Left lobe of liver (tissue), 2 donors: ENCODE data around the gene ZNF808. TPM values are rescaled to one million over a fixed set of nuclear protein-coding genes. Genes with fewer than 3 reads are reported as not detected.
"Not testable (repeated sequence)": the region's sequence is repeated elsewhere in the genome, so short reads cannot be mapped to it uniquely, and the experiment has no call there.

Experiments used
- ATAC-seq: fragments of 200-7000 bp; cut with Tn5 transposase; one replicate; pipeline ENCODE4 v1.9.1; 2020; ENCODE audit warnings: mild to moderate bottlenecking, moderate library complexity
- DNase-seq: peaks from one replicate; pipeline ENCODE4 v3.0.0-alpha.2; 2020; ENCODE audit warnings: low spot score
- total RNA-seq: library from RNA; stranded (reverse); gene quantifications from one replicate; pipeline ENCODE4 v1.2.1, GENCODE V29; 2021
- donor health status: DM: no; HTN: no; CAD: no; lungs with moderate emphysema.
- donor health status: DM: no; HTN: yes; CAD: no.

Gene ZNF808
- 6.2 TPM for total RNA-seq

- peak; percentile 98 for ATAC-seq
These were observed at the start of gene ZNF808 for GRCh38 chr19:52527134-52527955. ZNF808 (plus strand) TSS chr19:52527668; CDS start chr19:52543285, 15,617 bp downstream.

DNA sequence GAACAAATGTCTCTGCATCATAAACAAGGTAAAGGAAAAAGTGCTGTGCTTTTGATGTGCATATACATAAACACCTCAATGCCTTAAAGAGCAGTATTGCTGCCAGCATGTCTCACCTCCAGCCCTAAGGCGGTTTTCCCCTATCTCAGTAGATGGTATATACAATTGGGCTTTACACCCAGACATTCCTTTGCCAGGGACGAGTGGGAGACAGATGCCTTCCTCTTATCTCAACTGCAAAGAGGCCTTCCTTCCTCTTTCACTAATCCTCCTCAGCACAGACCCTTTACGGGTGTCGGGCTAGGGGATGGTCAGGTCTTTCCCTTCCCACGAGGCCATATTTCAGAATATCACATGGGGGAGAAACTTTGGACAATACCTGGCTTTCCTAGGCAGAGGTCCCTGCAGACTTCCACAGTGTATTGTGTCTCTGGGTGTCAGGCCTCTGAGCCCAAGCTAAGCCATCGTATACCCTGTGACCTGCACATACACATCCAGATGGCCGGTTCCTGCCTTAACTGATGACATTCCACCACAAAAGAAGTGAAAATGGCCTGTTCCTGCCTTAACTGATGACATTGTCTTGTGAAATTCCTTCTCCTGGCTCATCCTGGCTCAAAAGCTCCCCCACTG is 43.2 kb upstream of the ZNF808 start:
- not testable (repeated sequence) for ATAC-seq, DNase-seq

More at GRCh38 chr19:52527134-52527955, at the start of gene ZNF808:
- peak; percentile 96 for DNase-seq

DNA sequence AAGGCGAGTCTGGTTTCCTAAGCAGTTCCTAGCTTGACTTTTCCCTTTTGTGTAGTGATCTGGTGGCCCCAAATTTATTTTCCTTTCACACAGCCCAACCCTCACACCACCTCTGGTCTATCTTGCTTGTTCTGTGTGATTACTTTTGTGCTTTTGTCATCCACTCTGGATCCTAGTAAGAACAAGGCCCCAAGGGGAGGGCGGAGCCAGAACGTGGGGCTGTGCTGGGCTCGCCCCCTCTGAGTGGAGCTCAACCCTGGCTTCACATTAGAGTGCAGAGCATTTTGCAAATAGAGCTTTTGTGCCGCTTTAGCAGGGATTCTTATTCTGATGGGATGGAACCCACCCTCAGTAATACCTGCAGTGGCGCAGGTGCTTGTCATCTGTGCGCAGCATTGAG is 42.4 kb upstream of the ZNF808 start:
- ATAC-seq, DNase-seq: not testable (repeated sequence)

- not testable (repeated sequence) for ATAC-seq, DNase-seq
These were observed 41.8 kb upstream of the ZNF808 start for GRCh38 chr19:52485561-52486240.

DNA sequence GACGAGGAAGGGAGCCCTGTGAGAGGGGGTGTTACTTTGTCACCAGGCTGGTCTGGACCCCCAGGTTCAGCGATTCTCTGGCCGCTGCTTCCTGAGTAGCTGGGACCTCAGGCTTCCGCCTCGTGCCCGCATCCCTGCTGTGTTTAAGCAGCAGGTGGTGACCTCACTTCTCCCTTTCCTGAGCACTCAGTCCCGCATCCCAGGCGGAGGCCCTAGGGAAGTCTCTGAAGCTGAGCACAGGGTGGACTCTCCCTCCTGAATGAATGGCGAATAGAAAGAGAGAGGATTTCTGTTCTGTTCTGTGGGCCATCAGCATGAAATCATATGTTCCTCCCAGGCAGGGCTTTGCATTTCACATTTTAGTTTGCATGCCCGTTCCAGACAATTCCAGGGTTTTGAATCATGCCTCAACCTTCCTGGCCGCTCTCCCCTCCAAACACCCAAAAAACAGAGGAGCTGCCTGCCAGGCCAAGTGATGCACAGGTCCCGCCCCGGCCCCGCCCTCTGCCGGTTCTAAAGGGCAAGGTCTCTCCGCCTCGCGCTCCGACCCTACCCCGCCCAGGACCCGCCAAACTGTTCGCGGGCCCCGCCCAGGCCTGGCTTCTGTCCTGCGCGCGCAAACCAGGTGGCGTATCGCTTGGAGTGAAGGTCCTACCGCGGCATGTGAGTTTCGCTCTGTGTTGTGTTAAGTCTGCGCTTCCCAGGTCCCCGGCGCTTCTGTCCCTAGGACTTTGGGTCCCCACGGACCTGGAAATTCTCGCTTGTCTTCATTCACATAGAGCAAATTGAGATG is 35.1 kb upstream of the ZNF808 start:
- no peak for DNase-seq
- ATAC-seq, result no peak

- DNase-seq (no peak), ATAC-seq (peak; percentile 13)
These were observed 34.4 kb upstream of the ZNF808 start for GRCh38 chr19:52492994-52493470.

- ATAC-seq, result no peak
- DNase-seq, result no peak
These were observed 33.0 kb upstream of the ZNF808 start for GRCh38 chr19:52494518-52494917.

GRCh38 chr19:52498571-52498970 is 28.9 kb upstream of the ZNF808 start:
- no peak for ATAC-seq
- DNase-seq, result no peak

DNA sequence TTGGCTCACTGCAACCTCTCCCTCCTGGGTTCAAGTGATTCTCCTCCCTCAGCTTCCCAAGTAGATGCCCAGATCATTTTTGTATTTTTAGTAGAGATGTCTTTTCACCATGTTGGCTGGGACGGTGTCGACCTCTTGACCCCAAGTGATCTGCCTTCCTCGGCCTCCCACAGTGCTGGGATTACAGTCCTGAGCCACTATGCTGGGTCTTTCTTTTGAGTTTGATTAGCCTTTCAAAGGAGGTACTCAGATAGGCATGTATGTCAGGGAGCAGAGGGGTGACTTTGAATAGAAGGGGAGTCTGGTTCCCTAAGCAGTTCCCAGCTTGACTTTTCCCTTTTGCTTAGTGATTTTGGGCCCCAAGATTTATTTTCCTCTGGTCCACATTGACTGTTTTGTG is 27.0 kb upstream of the ZNF808 start:
- not testable (repeated sequence) for ATAC-seq, DNase-seq

- ATAC-seq, DNase-seq: not testable (repeated sequence)
These were observed 26.5 kb upstream of the ZNF808 start for GRCh38 chr19:52500991-52501390.

DNA sequence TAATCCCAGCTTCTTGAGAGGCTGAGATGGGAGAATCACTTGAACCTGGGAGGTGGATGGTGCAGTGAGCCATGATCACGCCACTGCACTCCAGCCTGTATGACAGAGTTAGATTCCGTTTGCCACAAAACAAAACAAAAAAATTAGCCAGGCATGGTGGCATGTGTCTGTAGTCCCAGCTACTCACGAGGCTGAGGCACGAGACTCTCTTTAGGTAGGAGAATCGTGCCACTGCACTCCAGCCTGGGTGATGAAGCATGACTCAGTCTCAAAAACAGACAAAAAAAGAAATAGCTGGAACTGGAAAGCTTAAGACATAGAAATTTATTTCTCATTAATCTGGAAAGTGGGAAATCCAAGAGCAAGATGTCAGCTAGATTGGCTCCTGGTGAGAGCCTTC is 20.2 kb upstream of the ZNF808 start:
- no peak for ATAC-seq
- DNase-seq, result no peak

DNA sequence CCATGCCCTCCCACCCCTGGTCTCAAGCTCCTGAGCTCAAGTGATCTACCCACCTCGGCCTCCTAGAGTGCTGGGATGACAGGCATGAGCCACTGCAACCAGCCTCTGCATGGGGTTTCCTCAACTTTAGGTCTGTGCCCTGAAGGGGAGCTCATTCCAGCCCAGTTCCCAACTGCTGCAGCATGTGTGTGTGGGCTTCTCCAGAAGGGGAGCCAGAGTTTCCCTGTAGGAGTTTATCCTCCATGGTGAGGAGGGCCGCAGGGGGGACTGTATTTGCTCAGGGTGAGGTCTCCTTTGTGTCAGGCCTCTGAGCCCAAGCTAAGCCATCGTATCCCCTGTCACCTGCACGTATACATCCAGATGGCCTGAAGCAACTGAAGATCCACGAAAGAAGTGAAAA is 11.3 kb upstream of the ZNF808 start:
- DNase-seq, result no peak
- ATAC-seq, result no peak

DNA sequence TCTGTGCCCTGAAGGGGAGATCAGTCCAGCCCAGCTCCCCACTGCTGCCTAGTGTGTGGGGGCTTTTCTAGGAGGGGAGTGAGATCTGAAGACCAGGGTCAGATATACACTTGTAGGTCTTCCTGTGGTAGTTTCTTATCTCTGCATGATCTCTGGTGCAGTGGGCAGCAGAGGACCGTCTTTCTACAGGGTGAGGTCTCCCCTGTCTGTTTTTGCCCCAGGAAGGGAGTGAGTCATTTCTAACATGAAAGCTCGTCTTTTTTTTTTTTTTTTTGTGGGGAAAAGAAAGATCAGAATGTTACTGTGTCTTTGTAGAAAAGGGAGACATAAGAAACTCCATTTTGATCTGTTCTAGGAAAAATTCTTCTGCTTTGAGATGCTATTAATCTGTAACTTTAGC is 8.8 kb upstream of the ZNF808 start:
- DNase-seq (no peak), ATAC-seq (no peak)

DNA sequence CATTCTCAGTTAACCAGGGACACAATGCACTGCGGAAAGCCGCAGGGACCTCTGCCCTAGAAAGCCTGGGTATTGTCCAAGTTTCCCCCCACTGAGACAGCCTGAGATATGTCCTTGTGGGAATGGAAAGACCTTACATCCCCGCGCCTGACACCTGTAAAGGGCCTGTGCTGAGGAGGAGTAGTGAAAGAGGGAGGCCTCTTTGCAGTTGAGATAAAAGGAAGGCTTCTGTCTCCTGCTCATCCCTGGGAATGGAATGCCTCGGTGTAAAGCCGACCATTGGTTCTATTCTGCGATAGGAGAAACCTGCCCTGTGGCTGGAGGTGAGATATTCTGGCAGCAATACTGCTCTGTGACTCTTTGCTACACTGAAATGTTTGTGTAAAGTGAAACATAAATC is 8.3 kb upstream of the ZNF808 start:
- not testable (repeated sequence) for DNase-seq, ATAC-seq

GRCh38 chr19:52520013-52520412 is 7.5 kb upstream of the ZNF808 start:
- DNase-seq, result no peak
- no peak for ATAC-seq

DNA sequence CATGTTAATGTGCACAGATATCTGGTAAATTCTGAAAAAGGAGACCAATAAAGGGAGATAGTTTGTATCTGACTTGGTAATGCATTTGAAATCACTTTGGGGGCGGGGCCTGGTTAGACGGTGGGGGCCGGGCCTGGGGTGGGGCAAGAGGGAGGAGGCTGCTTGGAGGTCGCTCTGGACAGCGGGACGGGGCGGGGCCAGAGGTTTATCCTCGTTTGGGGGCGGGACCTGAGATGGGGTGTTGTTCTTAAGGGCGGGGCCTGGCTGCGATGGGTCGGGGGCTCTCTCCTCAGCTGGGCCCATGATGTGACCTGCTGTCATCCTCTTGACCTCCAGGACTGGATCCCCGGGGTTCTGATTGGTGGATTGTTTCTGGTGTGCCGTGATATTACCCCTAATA is 4.9 kb upstream of the ZNF808 start:
- ATAC-seq (no peak), DNase-seq (no peak)

DNA sequence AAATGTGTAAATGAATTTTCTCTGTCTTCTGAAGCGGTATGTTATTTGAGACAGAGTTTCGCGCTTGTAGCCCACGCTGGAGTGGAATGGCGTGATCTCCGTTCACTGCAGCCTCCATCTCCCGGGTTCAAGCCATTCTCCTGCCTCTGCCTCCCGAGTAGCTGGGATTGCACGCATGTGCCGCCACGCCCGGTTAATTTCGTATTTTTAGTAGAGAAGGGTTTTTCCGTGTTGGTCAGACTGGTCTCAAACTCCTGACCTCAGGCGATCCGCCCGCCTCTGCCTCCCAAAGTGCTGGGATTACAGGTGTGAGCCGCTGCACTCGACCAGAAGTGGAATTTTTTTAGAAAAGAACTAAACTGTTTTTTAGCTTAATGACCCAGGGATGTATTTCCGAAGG is 3.4 kb upstream of the ZNF808 start:
- ATAC-seq (no peak), DNase-seq (no peak)

- peak; percentile 45 for DNase-seq
- ATAC-seq, result peak; percentile 33
These were observed 486 bp downstream of the ZNF808 start for GRCh38 chr19:52527956-52528351.

DNA sequence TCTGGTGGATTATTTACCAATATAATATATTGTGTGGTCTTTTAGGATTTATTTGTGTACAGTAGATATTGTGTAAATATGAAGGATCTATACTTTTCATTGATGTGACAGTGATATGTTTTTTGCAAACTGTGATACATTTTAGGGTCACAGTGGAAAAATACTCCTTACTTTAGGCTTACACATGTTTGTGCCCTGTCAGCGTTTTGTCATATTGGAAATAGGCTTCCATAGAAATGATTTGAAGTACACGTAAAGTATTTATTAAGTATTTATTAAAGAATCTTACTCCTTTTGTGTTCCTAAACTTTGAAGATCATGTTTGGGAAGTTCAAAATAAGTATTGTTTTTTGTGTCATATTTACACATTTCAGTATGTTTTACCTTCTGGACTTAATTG is 5.0 kb downstream of the ZNF808 start:
- DNase-seq (no peak), ATAC-seq (no peak)

DNA sequence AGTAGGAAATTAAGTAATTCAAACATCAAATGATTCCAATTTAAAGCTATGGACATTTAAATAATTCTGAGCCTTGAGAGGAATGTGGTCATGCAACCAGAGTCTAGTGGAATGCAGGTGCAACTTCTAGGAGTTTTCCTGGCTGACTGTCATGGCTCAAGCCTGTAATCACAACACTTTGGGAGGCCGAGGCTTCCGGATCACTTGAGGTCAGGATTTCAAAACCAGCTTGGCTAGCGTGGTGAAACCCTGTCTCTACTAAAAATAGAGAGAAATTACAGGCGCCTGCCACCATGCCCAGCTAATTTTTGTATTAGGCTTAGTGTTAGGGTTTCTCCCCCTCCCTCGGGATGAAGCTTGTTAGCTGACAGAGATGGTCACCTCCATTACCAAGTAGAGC is 6.4 kb downstream of the ZNF808 start:
- ATAC-seq, result no peak
- no peak for DNase-seq

- DNase-seq, ATAC-seq: not testable (repeated sequence)
These were observed 7.9 kb downstream of the ZNF808 start for GRCh38 chr19:52535385-52535770.
